ENCODE data around the gene DDIT3.
A peak's percentile ranks its signal among the peaks of the same experiment; 100 is the strongest.
"Not testable (repeated sequence)": the region's sequence is repeated elsewhere in the genome, so short reads cannot be mapped to it uniquely, and the experiment has no call there.

DDIT3 gene, protein sequence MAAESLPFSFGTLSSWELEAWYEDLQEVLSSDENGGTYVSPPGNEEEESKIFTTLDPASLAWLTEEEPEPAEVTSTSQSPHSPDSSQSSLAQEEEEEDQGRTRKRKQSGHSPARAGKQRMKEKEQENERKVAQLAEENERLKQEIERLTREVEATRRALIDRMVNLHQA

DNA sequence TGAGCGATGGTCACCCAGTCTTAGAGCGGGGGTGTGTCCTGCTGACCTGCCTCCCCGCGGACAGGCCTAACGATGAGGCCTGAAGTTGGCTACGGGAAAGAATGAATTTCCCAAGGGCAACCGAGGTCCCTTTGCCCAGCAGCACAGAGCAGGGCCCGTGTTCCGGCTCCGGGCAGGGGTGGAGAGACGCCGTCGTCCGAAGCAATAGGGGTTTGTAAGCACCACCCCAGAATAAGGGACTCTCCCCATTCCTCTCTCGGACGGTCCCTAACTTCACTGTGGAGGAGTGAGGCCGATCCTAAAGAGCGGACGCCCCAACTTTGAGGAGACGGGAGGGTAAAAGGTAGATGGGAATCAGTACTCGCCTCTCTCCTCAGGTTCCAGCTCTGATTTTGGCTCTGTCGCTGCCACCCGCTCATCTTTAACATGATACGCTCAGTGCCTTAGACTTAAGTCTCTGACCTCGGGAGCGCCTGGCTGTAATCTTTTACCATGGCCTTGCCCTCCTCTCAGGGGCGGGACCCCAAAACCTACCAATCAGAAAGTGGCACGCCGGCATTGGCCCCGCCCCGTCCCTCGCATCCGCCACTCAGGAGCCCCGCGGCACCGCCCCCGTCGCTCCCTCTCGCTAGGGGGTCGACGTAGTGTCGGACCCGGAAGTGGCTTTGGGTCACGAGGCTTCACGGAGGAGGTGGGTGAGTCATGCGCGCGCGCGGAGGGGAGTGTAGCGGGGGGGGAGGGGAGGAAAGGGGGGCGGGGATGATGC lies at the start of gene DDIT3:
Gene DDIT3 (minus strand): TSS at position 462 of the 766 bp plus-strand sequence. CDS start 3,108 bp downstream, outside the sequence.
- DNase-seq: peak; percentile 94

DNA sequence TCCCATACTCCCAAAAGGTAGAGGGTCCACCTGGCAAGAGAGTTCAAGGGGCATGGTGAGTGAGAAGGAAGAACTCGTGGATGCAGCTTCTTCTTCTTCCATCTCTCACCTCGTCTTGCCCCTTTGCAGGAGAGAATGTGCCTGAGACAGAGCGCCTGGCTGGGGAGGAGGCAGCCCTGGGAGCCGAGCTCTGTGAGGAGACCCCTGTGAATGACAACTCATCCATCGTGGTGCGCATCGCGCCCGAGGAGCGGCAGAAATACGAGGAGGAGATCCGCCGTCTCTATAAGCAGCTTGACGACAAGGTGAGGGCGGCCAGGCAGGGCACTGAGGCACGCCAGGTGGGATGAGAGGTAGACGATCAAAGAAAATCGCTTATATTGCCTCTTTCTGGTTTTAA lies 49.5 kb upstream of the DDIT3 start:
- no peak for DNase-seq

GRCh38 chr12:57568838-57569237 lies 48.5 kb upstream of the DDIT3 start:
- no peak for DNase-seq

DNA sequence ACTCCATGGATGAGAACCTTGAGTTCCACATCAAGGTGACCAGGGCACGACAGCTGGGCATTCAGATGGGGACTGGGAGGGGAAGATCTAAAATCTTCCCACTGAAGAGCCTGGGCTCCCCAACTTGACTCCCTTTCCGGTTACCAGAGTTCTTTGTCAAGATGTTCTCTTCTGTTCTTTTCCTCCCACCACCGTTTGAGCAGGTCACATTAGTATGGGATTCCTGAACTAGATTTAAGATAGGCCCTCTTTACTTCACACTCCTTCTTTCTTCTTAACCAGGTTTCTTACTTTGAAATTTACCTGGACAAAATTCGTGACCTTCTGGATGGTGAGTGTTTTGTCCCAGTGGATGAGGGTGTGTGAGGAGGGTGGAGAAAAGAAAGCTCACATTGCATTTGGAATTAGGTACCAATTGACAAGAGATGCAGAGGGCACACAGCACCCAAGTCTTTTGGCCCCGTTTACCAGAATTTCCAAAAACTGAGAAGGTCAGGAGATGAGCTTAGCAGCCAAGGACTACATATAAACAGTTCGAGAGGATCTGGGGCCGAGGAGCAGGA lies 43.9 kb upstream of the DDIT3 start:
- DNase-seq: no peak

GRCh38 chr12:57563358-57563757 lies 43.0 kb upstream of the DDIT3 start:
- no peak for DNase-seq

DNA sequence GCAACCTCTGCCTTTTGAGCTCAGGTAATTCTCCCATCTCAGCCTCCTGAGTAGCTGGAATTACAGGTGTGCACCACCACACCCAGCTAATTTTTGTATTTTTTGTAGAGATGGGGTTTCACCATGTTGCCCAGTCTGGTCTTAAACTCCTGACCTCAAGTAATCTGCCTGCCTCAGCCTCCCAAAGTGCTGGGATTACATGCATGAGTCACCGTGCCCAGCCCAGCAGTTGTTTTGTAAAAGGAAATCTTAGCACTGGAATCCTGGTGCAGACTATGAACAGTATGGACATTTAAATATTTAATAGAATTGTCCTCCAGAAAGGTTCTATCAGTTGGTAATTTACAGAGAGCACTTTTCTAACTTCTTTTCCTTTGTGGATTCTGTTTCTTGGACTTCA lies 40.8 kb upstream of the DDIT3 start:
- not testable (repeated sequence) for DNase-seq

- no peak for DNase-seq
Measured at GRCh38 chr12:57560516-57560915, 40.2 kb upstream of the DDIT3 start.

GRCh38 chr12:57558864-57559263 lies 38.5 kb upstream of the DDIT3 start:
- no peak for DNase-seq

DNA sequence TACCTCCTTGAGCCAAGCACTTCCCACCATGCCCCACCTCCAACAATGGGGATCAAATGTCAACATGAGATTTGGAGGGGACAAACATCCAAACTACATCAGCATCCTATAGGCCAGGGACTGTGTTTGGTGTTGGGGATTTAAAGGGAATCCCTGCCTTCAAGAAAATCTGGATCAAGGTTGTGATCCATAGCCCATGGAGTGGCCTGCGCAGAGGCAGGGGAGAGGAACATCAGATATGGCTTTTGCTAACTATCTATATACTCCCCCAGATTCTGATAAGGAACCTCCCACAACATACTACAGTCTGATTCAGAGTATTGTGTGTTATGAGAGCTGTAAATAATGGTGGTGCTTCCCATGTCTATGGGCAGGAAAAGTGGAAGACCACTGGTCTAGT lies 34.6 kb upstream of the DDIT3 start:
- DNase-seq: no peak

- DNase-seq: no peak
Measured at GRCh38 chr12:57554453-57554852, 34.1 kb upstream of the DDIT3 start.

GRCh38 chr12:57553343-57554202 lies 33.3 kb upstream of the DDIT3 start:
- DNase-seq: no peak

GRCh38 chr12:57552835-57553313 lies 32.6 kb upstream of the DDIT3 start:
- DNase-seq: no peak

DNA sequence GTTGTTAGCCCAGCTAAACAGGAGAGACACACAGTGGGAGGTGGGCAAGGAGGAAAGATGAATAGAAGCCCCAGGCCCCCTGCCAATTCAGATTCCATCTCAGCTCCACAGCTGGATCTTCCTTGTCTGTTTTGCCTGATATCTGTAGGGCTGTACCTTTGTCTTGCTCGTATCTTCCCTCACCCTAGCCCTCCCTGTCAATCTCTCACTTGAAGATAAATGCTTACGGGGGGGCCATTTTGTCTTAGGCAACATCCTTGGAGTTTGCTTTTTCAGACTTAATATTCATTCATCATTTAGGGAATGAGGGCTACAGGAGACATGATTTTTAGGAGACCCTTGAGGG lies 32.0 kb upstream of the DDIT3 start:
- no peak for DNase-seq

- DNase-seq: no peak
Measured at GRCh38 chr12:57551637-57552305, 31.5 kb upstream of the DDIT3 start.

- DNase-seq: no peak
Measured at GRCh38 chr12:57550641-57551549, 30.6 kb upstream of the DDIT3 start.

DNA sequence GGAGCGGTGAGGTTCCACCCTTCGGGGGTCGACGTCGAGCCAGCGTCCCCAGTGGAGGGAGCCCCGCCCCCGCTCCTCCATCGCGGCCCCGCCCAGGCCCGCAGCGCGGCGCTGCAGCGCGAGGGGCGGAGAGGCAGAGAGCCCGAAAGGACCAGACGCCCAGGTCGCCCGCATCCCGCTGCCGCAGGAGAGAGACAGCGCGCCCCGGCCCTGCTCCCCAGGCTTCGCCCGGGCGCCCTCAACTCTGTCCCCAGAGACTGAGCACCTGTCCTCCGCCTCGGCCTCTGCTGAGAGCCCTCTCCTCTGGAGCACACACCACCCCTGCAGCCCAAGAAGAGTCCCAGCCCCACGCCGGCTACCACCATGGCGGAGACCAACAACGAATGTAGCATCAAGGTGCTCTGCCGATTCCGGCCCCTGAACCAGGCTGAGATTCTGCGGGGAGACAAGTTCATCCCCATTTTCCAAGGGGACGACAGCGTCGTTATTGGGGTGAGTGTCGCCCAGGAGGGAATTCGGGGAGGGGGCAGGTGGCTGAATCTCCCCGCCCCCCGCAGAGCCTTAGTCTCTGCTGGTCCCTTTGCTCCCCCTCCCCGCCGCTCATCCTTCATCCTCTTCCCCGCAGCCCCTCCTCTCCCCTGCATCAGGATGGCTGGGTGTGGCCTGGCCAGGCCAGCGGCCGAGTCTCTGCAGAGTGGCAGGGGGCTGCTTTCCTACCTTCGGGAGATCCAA lies 29.8 kb upstream of the DDIT3 start, which contains the start of gene KIF5A:
Gene KIF5A (plus strand): TSS at position 136 of the 732 bp plus-strand sequence. CDS start 228 bp downstream, at position 364.
- DNase-seq: no peak

DNA sequence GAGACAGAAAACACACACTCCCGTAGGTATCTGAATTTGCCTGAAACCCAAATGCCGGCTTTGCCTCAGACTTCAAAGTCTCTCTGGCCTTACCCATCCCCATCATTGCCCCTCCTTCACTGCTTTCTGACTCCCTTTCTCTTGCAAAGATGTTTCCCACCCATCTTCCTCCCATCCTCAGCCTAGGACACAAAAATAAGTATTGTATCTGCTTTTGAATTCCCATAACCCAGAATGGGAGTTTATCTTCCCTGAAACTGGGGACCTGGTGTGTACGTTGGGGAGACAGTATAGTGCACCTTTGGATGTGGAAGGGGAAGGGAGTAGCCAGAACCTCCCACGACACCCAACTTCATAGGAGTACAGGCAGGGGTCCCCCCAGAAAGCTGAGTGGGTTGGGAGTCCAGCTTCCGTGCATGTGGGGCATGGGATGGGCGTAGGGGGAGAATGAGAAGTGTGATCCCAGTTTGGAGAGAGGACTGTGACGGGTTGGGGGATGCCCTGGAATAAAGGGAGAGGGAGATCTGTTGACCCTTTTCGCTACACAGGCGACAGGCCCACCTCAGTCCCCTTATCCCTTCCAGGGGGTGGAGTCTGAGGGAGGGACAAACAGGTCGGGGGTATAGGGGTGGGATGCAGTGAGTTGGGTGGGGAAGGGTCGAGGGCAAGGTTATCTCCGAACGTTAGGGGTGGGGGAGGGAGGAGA lies 29.0 kb upstream of the DDIT3 start:
- no peak for DNase-seq

DNA sequence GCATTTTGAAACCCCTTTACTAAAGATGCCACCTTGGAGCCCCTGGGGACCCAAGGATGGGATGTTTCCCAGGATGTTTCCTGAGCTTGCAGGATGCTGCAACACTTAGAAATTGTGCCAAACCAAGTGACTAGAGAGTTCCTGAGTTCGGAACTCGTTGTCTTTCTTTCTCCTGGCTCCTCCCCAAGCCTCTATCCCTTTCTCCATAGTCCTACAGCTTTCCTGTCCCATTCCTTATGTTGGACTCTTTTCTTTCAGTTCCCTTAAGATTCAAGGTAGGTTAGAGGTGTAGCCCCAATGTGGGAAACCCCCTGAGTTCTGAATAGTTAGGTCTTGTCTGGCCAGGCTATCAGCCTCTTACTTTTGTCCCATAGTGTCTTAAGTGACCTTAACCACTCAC lies 28.2 kb upstream of the DDIT3 start:
- no peak for DNase-seq

DNA sequence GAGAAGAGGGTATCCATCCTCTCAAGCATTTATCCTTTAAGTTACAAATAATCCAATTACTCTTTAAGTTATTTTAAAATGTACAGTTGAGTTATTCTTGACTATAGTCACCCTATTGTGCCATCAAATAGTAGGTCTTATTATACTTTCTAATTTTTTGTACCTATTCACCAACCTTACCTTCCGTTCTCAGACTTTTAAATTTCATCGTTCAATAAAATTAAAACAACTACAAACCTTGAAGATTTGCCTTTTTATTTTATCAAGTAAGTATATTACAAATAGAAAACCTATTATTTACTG lies 27.6 kb upstream of the DDIT3 start:
- DNase-seq: no peak

GRCh38 chr12:57547288-57548012 lies 27.1 kb upstream of the DDIT3 start:
- no peak for DNase-seq
